Panc1 (cell line): ENCODE data around the gene GRID2. TPM values are rescaled to one million over a fixed set of nuclear protein-coding genes. Genes with fewer than 3 reads are reported as not detected.

Experiments
- ATAC-seq: fragments of 200-7000 bp; cut with Tn5 transposase; 2 replicates; pipeline ENCODE4 v1.9.1; 2020; ENCODE audit warnings: mild to moderate bottlenecking, moderate library complexity
- BruUV-seq: library from RNA; stranded (reverse); fragments of 400-500 nt; replicated peaks from 2 replicates; lab custom pipeline; 2021; lab: Mats Ljungman, UMichigan
- CTCF ChIA-PET: fragments of 300-600 bp; sonication (Branson Sonifier 250); formaldehyde crosslinking; loops from one replicate; lab custom pipeline; 2022; ENCODE audit warnings: antibody characterized with exemption; lab: Charles Lee
- POLR2A ChIA-PET: fragments of 300-600 bp; sonication (Branson Sonifier 250); formaldehyde crosslinking; loops from one replicate; lab custom pipeline; 2022; ENCODE audit warnings: antibody characterized with exemption; lab: Charles Lee
- DNase-seq: peaks from one replicate; pipeline ENCODE4 v3.0.0-alpha.2; 2010; ENCODE audit warnings: low read depth, low spot score
- H3K27ac ChIP-seq: 2 replicates; pipeline ENCODE4 v1.5.1; 2011; ENCODE audit warnings: mild to moderate bottlenecking, low read length, inconsistent platforms
- H3K27me3 ChIP-seq: fragments of 200-500 bp; sonication (Bioruptor generic); 2 replicates; pipeline ENCODE4 v1.6.0; 2014; ENCODE audit warnings: low read length, inconsistent platforms; ENCODE audit not compliant: control insufficient read depth, insufficient read depth
- H3K36me3 ChIP-seq: fragments of 200-500 bp; sonication (Bioruptor generic); 2 replicates; pipeline ENCODE4 v1.5.1; 2014; ENCODE audit warnings: inconsistent platforms, mild to moderate bottlenecking, low read length, moderate library complexity; ENCODE audit not compliant: control insufficient read depth, insufficient read depth
- H3K4me1 ChIP-seq: 2 replicates; pipeline ENCODE4 v1.5.1; 2011; ENCODE audit warnings: inconsistent platforms, mild to moderate bottlenecking, low read length, moderate library complexity; ENCODE audit not compliant: control insufficient read depth, insufficient read depth
- H3K4me3 ChIP-seq, 2 experiments: 2 replicates each; pipeline ENCODE4 v1.5.1; 2011 to 2012; ENCODE audit warnings: low read depth in 2 of 2, low read length in 2 of 2, mild to moderate bottlenecking in 2 of 2, inconsistent platforms in 1 of 2, moderate library complexity in 1 of 2
- H3K9me3 ChIP-seq: fragments of 200-500 bp; sonication (Bioruptor generic); 2 replicates; pipeline ENCODE4 v1.5.1; 2014; ENCODE audit warnings: low read depth, mild to moderate bottlenecking, inconsistent platforms, low read length, moderate library complexity; ENCODE audit not compliant: control insufficient read depth, insufficient read depth
- POLR2AphosphoS5 ChIP-seq: IDR thresholded peaks from 2 replicates; pipeline ENCODE4 v1.6.1; 2012; ENCODE audit warnings: mild to moderate bottlenecking, low read depth, low read length, moderate library complexity
- SIN3A ChIP-seq: IDR thresholded peaks from 2 replicates; pipeline ENCODE4 v1.6.1; 2012; ENCODE audit warnings: low read depth, mild to moderate bottlenecking, low read length, moderate library complexity, borderline replicate concordance; ENCODE audit not compliant: insufficient read depth
- TCF7L2 ChIP-seq: IDR thresholded peaks from 2 replicates; pipeline ENCODE4 v1.6.1; 2011; ENCODE audit warnings: mild to moderate bottlenecking, low read depth, low read length, inconsistent platforms
- in situ Hi-C: cut with HindIII; loops from 2 replicates; pipeline ENCODE4 v1.10.0; 2016; ENCODE audit warnings: low sequenced_read_pairs, low pct_unique_long_range_greater_than_20kb
- intact Hi-C: fragments of 100-400 bp; cut with micrococcal nuclease; formaldehyde crosslinking; loops from one replicate; pipeline ENCODE4 v1.10.0; 2022; ENCODE audit not compliant: unreplicated experiment
- total RNA-seq: library from RNA; stranded (reverse); gene quantifications from one replicate; pipeline ENCODE4 v1.2.1, GENCODE V29; 2021; ENCODE audit not compliant: unreplicated experiment
- TF ChIP-seq, protein P1 (sequence below), 2 experiments: IDR thresholded peaks; 2 replicates each; pipeline ENCODE4 v1.6.1; 2011 to 2012; ENCODE audit warnings: low read depth in 2 of 2, control low read depth in 1 of 2, low read length in 1 of 2, mild to moderate bottlenecking in 1 of 2, moderate library complexity in 1 of 2; ENCODE audit not compliant: insufficient read depth in 1 of 2
- TF ChIP-seq, protein P2 (sequence below): fragments of 450-650 bp; IDR thresholded peaks from 2 replicates; pipeline ENCODE4 v1.5.1; 2017; ENCODE audit warnings: mild to moderate bottlenecking

GRID2 gene
- total RNA-seq, 1 experiment from 2014 or later: 0.08 TPM

DNA sequence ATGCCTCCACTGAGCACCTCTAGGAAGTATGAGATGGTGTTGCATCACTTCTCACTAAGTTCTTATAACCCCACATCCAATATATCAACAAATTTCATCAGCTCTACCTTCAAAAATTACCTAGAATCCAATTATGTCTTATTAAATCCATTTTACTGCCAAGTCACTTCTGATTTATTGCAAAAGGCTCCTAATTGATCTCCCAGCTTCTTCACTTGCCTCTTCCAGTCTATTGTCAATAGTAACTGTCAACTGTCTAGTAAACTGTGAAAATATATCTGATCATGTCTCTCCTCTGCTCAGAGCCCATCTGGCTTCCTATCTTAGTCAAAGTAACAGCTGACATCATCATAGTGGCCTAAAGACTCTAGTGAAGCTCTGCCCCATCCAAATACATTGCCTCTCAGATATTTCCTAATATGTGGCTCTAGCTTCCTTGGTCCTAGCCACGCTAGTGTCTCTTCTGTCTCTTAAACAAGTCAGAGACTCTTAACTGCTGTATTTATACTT lies 1110.3 kb downstream of the GRID2 start:
- intact Hi-C loops (no loop called here), in situ Hi-C loops (no loop called here)
- DNase-seq (no peak), ATAC-seq (no peak)
- CTCF ChIA-PET: no interaction called here
- no TSS peak for BruUV-seq
- POLR2A ChIA-PET: no interaction called here
- TF ChIP-seq, protein P1, sequence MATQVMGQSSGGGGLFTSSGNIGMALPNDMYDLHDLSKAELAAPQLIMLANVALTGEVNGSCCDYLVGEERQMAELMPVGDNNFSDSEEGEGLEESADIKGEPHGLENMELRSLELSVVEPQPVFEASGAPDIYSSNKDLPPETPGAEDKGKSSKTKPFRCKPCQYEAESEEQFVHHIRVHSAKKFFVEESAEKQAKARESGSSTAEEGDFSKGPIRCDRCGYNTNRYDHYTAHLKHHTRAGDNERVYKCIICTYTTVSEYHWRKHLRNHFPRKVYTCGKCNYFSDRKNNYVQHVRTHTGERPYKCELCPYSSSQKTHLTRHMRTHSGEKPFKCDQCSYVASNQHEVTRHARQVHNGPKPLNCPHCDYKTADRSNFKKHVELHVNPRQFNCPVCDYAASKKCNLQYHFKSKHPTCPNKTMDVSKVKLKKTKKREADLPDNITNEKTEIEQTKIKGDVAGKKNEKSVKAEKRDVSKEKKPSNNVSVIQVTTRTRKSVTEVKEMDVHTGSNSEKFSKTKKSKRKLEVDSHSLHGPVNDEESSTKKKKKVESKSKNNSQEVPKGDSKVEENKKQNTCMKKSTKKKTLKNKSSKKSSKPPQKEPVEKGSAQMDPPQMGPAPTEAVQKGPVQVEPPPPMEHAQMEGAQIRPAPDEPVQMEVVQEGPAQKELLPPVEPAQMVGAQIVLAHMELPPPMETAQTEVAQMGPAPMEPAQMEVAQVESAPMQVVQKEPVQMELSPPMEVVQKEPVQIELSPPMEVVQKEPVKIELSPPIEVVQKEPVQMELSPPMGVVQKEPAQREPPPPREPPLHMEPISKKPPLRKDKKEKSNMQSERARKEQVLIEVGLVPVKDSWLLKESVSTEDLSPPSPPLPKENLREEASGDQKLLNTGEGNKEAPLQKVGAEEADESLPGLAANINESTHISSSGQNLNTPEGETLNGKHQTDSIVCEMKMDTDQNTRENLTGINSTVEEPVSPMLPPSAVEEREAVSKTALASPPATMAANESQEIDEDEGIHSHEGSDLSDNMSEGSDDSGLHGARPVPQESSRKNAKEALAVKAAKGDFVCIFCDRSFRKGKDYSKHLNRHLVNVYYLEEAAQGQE (IDR thresholded peaks at IDR 0.05; ENCODE audit: insufficient read depth in 1 of 2, low read depth in 2 of 2, low read length in 1 of 2): no peak
- no peak for TF ChIP-seq TCF7L2
- TF ChIP-seq POLR2AphosphoS5: no peak
- TF ChIP-seq SIN3A: no peak
- TF ChIP-seq, protein P2, sequence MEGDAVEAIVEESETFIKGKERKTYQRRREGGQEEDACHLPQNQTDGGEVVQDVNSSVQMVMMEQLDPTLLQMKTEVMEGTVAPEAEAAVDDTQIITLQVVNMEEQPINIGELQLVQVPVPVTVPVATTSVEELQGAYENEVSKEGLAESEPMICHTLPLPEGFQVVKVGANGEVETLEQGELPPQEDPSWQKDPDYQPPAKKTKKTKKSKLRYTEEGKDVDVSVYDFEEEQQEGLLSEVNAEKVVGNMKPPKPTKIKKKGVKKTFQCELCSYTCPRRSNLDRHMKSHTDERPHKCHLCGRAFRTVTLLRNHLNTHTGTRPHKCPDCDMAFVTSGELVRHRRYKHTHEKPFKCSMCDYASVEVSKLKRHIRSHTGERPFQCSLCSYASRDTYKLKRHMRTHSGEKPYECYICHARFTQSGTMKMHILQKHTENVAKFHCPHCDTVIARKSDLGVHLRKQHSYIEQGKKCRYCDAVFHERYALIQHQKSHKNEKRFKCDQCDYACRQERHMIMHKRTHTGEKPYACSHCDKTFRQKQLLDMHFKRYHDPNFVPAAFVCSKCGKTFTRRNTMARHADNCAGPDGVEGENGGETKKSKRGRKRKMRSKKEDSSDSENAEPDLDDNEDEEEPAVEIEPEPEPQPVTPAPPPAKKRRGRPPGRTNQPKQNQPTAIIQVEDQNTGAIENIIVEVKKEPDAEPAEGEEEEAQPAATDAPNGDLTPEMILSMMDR: no peak
- Histone ChIP-seq H3K36me3 (no peaks in the 10 kb centered on the region), H3K9me3 (no peaks in the 10 kb centered on the region), H3K4me3 (no peak overlapping the region), H3K27me3 (no peaks in the 10 kb centered on the region), H3K4me1 (no peaks in the 10 kb centered on the region), H3K27ac (no peak overlapping the region)

DNA sequence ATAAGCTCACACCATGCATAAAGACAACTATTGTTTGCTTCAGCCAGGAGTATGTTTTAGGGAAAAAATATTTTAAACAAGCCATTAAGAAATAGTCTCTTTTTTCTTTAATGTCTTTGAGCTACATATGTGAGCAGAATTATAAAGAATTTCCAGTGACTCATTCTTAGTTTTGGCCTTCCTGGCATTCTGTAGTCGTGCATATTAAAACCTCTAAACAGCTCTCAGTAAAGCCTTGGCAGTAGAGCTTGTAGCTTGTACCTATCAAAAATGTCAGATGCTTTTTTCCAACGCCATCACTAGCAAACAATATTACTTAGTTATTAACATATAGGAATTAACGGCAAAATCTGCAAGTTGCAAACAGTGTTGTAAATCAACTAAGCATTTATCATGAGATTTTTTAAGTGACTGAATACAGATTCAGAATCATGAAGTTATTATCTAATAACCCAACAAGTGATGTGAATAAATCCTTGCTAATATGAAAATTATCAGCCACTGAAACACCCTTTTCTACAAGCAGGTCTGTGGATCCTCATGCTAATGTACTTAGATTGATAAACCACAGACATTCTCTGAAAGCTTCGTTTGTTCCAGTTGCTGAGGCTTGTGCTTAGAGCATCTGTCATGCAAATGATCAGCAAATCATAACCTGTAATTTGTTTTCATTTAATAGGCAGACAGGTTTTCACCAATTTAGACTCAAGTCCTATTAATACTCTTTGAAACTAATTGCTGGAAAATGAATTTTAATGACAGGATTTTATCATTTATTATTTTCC lies 1112.8 kb downstream of the GRID2 start:
- intact Hi-C loops: no loop called here
- DNase-seq (no peak), ATAC-seq (no peak)
- TF ChIP-seq, protein P1 (IDR thresholded peaks at IDR 0.05; ENCODE audit: insufficient read depth in 1 of 2, low read depth in 2 of 2, low read length in 1 of 2): no peak
- TF ChIP-seq SIN3A (no peak), POLR2AphosphoS5 (no peak), TCF7L2 (no peak)
- TF ChIP-seq, protein P2: no peak
- Histone ChIP-seq H3K4me3 (no peak overlapping the region), H3K9me3 (no peaks in the 10 kb centered on the region), H3K27me3 (no peaks in the 10 kb centered on the region), H3K27ac (no peak overlapping the region), H3K4me1 (no peaks in the 10 kb centered on the region), H3K36me3 (no peaks in the 10 kb centered on the region)
- POLR2A ChIA-PET: no interaction called here
- in situ Hi-C loops: no loop called here
- no TSS peak for BruUV-seq
- CTCF ChIA-PET: no interaction called here
